Measurements from ENCODE around the gene MRPL42. TPM values are rescaled to one million over a fixed set of nuclear protein-coding genes. Genes with fewer than 3 reads are reported as not detected.

Gene MRPL42
- total and polyA plus RNA-seq, 2 donors (not counting 1 experiment from before 2014, with no cell fraction given) = 31.5 to 45.2 TPM

GRCh38 chr12:93461503-93461902 is 5.8 kb upstream of the MRPL42 start:
- Mint-ChIP-seq H3K4me1 (peaks cover 3% of the 10 kb centered on the region), H3K27me3 (no peaks in the 10 kb centered on the region), H3K9me3 (ENCODE audit: insufficient read depth) (no peaks in the 10 kb centered on the region), H3K4me3 (no peak overlapping the region), H3K27ac (no peak overlapping the region)
- no peaks in the 10 kb centered on the region for H4K20me1 ChIP-seq (ENCODE audit: control insufficient read depth, insufficient read depth, low read length, poor library complexity, severe bottlenecking)
- no peak overlapping the region for H3K4me3 ChIP-seq (ENCODE audit: control extremely low read depth in 1 of 5, extremely low read depth in 1 of 5, insufficient read depth in 1 of 5, low read depth in 2 of 5, low read length in 4 of 5)
- no peak overlapping the region for H2AFZ ChIP-seq (ENCODE audit: insufficient read depth, low read depth, low read length, poor library complexity, severe bottlenecking)
- WGBS (ENCODE audit: insufficient coverage) = 100% methylated on average over 2 of the region's 3 CpGs
- no peak overlapping the region for H3K27ac ChIP-seq (ENCODE audit: low read length in 2 of 2)
- no peaks in the 10 kb centered on the region for H3K9me3 ChIP-seq (ENCODE audit: control extremely low read depth in 1 of 3, control insufficient read depth in 2 of 3, insufficient read depth in 1 of 3, low read length in 2 of 3)
- intact Hi-C loops (cut with micrococcal nuclease) = no loop called here
- TF ChIP-seq CTCF (IDR thresholded peaks at IDR 0.05) (no peak), EZH2 (IDR thresholded peaks at IDR 0.05; ENCODE audit: borderline replicate concordance, insufficient read depth, low read depth, low read length, poor library complexity, severe bottlenecking) (no peak)
- H3K27me3 ChIP-seq (replicated peaks in 1 of 4; ENCODE audit: control extremely low read depth in 1 of 4, control insufficient read depth in 3 of 4, insufficient read depth in 4 of 4, low read length in 3 of 4) = no peaks in the 10 kb centered on the region
- H3K79me2 ChIP-seq (ENCODE audit: control insufficient read depth, insufficient read depth, low read length) = no peaks in the 10 kb centered on the region
- H3K4me1 ChIP-seq (ENCODE audit: control insufficient read depth in 2 of 2, insufficient read depth in 2 of 2, low read length in 2 of 2) = no peaks in the 10 kb centered on the region
- POLR2A ChIA-PET = no interaction called here
- no peak overlapping the region for H3K9ac ChIP-seq (ENCODE audit: low read length)
- no peak for ATAC-seq (ENCODE audit: low read depth)
- CTCF ChIA-PET = interaction anchor here (1.5 kb wide), 1 partner anchor 42 kb away, joined by 3 read pairs; no protein-coding TSS in a partner anchor
- no peak for DNase-seq
- H3K36me3 ChIP-seq (replicated peaks in 1 of 2; ENCODE audit: control extremely low read depth in 1 of 2, control insufficient read depth in 1 of 2, extremely low read depth in 1 of 2, insufficient read depth in 2 of 2, low read length in 1 of 2) = no peaks in the 10 kb centered on the region
- H3K4me2 ChIP-seq (replicated peaks; ENCODE audit: low read depth, low read length, poor library complexity, severe bottlenecking) = no peak overlapping the region

- ChIA-PET POLR2A (interaction anchor here (0.6 kb wide), 1 partner anchor 522 kb away, joined by 3 read pairs; no protein-coding TSS in a partner anchor), CTCF (interaction anchor here (0.6 to 1.9 kb wide), 4 partner anchors 16 to 46 kb away, joined by 3 to 6 read pairs (median 5); partner anchors contain the start of gene UBE2N)
- Histone ChIP-seq H3K27ac (ENCODE audit: low read length in 2 of 2) (no peak overlapping the region), H3K4me3 (ENCODE audit: control extremely low read depth in 1 of 5, extremely low read depth in 1 of 5, insufficient read depth in 1 of 5, low read depth in 2 of 5, low read length in 4 of 5) (no peak overlapping the region), H3K9me3 (ENCODE audit: control extremely low read depth in 1 of 3, control insufficient read depth in 2 of 3, insufficient read depth in 1 of 3, low read length in 2 of 3) (no peaks in the 10 kb centered on the region), H3K4me2 (replicated peaks; ENCODE audit: low read depth, low read length, poor library complexity, severe bottlenecking) (no peak overlapping the region), H3K9ac (ENCODE audit: low read length) (no peak overlapping the region), H3K79me2 (ENCODE audit: control insufficient read depth, insufficient read depth, low read length) (peaks cover 35% of the 10 kb centered on the region), H3K27me3 (replicated peaks in 1 of 4; ENCODE audit: control extremely low read depth in 1 of 4, control insufficient read depth in 3 of 4, insufficient read depth in 4 of 4, low read length in 3 of 4) (no peaks in the 10 kb centered on the region), H3K4me1 (ENCODE audit: control insufficient read depth in 2 of 2, insufficient read depth in 2 of 2, low read length in 2 of 2) (peaks cover 12 to 17% of the 10 kb centered on the region in 2 donors), H2AFZ (ENCODE audit: insufficient read depth, low read depth, low read length, poor library complexity, severe bottlenecking) (no peak overlapping the region), H3K36me3 (replicated peaks in 1 of 2; ENCODE audit: control extremely low read depth in 1 of 2, control insufficient read depth in 1 of 2, extremely low read depth in 1 of 2, insufficient read depth in 2 of 2, low read length in 1 of 2) (peaks cover 2 to 10% of the 10 kb centered on the region in 2 experiments), H4K20me1 (ENCODE audit: control insufficient read depth, insufficient read depth, low read length, poor library complexity, severe bottlenecking) (no peaks in the 10 kb centered on the region)
- no peak overlapping the region for H3K27ac Mint-ChIP-seq
- no peak for TF ChIP-seq EZH2 (IDR thresholded peaks at IDR 0.05; ENCODE audit: borderline replicate concordance, insufficient read depth, low read depth, low read length, poor library complexity, severe bottlenecking)
- TF ChIP-seq CTCF (IDR thresholded peaks at IDR 0.05) = no peak
- intact Hi-C loops (cut with micrococcal nuclease) = no loop called here
- no peak for DNase-seq
- H3K9me3 Mint-ChIP-seq (ENCODE audit: insufficient read depth) = peaks cover 2% of the 10 kb centered on the region
- WGBS (ENCODE audit: insufficient coverage) = no CpG with 5 or more reads among the region's 5 CpGs
- ATAC-seq (ENCODE audit: low read depth) = no peak
- H3K4me3 Mint-ChIP-seq = peak overlapping the region; percentile 45
- peaks cover 30% of the 10 kb centered on the region for H3K4me1 Mint-ChIP-seq
- no peaks in the 10 kb centered on the region for H3K27me3 Mint-ChIP-seq
Observed at GRCh38 chr12:93465841-93466240, 1.5 kb upstream of the MRPL42 start.
